Measurements from ENCODE around the gene MUC20. TPM values are rescaled to one million over a fixed set of nuclear protein-coding genes. Genes with fewer than 3 reads are reported as not detected.
"Not testable (repeated sequence)": the region's sequence is repeated elsewhere in the genome, so short reads cannot be mapped to it uniquely, and the experiment has no call there.

Gene MUC20
- polyA plus RNA-seq, 1 donor (not counting 4 experiments of a cell fraction or from before 2014, with no cell fraction given) = 0.21 TPM

DNA sequence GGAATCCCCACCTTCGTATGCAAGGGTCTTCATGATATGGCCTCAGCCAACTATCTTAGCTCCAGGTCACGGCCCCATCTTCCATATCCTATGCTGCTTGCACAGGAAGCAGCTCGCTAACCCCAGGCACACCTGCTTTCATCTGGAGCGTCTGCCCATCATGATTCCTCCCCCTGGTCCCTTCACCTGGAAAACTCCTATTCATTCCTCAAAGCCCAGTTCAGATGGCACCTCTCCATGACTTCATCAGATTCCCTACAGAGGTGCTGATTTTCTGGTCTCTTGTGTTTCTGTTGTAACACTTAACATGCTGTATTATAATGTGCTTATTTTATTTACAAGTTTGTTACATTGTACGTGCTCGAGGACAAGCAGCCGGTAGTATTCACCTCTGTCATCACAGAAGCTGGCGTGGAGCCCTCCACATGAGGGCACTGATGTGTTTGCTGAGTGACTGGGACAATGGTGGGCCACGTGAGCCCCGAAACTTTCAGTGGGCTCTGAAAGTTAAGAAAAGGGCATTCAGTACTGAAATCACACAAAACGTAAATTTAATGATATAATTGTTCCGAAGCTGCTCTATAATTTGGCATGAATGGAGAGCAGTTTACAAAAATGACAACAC, 16.2 kb downstream of the MUC20 start:
- TF ChIP-seq, protein P1, sequence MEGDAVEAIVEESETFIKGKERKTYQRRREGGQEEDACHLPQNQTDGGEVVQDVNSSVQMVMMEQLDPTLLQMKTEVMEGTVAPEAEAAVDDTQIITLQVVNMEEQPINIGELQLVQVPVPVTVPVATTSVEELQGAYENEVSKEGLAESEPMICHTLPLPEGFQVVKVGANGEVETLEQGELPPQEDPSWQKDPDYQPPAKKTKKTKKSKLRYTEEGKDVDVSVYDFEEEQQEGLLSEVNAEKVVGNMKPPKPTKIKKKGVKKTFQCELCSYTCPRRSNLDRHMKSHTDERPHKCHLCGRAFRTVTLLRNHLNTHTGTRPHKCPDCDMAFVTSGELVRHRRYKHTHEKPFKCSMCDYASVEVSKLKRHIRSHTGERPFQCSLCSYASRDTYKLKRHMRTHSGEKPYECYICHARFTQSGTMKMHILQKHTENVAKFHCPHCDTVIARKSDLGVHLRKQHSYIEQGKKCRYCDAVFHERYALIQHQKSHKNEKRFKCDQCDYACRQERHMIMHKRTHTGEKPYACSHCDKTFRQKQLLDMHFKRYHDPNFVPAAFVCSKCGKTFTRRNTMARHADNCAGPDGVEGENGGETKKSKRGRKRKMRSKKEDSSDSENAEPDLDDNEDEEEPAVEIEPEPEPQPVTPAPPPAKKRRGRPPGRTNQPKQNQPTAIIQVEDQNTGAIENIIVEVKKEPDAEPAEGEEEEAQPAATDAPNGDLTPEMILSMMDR (optimal IDR thresholded peaks at IDR 0.05 in 1 of 3, IDR thresholded peaks at IDR 0.05 in 1 of 3, conservative IDR thresholded peaks at IDR 0.05 in 1 of 3; ENCODE audit: extremely low read depth in 1 of 3, insufficient read depth in 2 of 3, low read length in 3 of 3) = no peak
- no peak for TF ChIP-seq EZH2 (IDR thresholded peaks at IDR 0.05; ENCODE audit: low read length)

DNA sequence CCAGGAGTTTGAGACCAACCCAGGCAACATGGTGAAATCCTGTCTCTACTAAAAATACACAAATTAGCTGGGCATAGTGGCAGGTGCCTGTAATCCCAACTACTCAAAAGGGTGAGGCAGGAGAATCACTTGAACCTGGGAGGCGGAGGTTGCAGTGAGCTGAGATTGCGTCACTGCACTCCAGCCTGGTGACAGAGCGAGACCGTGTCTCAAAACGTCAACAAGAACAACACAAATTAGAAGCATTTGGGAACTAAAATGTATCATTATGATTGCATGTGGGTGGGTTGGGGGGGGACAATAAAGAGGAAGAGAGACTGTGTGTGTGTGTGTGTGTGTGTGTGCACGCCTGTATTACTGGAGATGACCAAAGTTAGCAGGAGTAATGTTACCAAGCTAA, 17.0 kb downstream of the MUC20 start:
- H3K9ac ChIP-seq (ENCODE audit: control insufficient read depth, extremely low read depth, insufficient read depth, low read length); H3K9me1 ChIP-seq (ENCODE audit: control insufficient read depth, extremely low read depth, insufficient read depth, low read length); H2AFZ ChIP-seq (ENCODE audit: control insufficient read depth, low read length); dilution Hi-C loops (cut with MboI; ENCODE audit: extremely low pct_ligation_motif_present, low sequenced_read_pairs); FAIRE-seq; H3K79me2 ChIP-seq (ENCODE audit: control insufficient read depth, insufficient read depth, low read length); H3K36me3 ChIP-seq (ENCODE audit: control insufficient read depth in 2 of 2, extremely low read depth in 1 of 2, insufficient read depth in 2 of 2, low read length in 2 of 2); H3K27ac ChIP-seq (ENCODE audit: control insufficient read depth, insufficient read depth, low read length); H3K9me3 ChIP-seq (ENCODE audit: control insufficient read depth, low read depth, low read length); H3K27me3 ChIP-seq (ENCODE audit: control insufficient read depth, extremely low read depth, insufficient read depth, low read length); H3K4me3 ChIP-seq (ENCODE audit: control insufficient read depth in 2 of 3, extremely low read depth in 1 of 3, insufficient read depth in 2 of 3, low read depth in 1 of 3, low read length in 3 of 3); DNase-seq (ENCODE audit: low read depth, low spot score); H3K4me1 ChIP-seq (ENCODE audit: control insufficient read depth, extremely low read depth, insufficient read depth, low read length); H4K20me1 ChIP-seq (ENCODE audit: control insufficient read depth, extremely low read depth, insufficient read depth, low read length); H3K4me2 ChIP-seq (ENCODE audit: control insufficient read depth, extremely low read depth, insufficient read depth, low read depth, low read length): not testable (repeated sequence)

More for the DNA sequence above, 16.2 kb downstream of the MUC20 start:
- Histone ChIP-seq H3K9me1 (ENCODE audit: control insufficient read depth, extremely low read depth, insufficient read depth, low read length) (no peaks in the 10 kb centered on the region), H4K20me1 (ENCODE audit: control insufficient read depth, extremely low read depth, insufficient read depth, low read length) (no peaks in the 10 kb centered on the region), H3K9me3 (ENCODE audit: control insufficient read depth, low read depth, low read length) (no peaks in the 10 kb centered on the region), H3K9ac (ENCODE audit: control insufficient read depth, extremely low read depth, insufficient read depth, low read length) (no peak overlapping the region), H2AFZ (ENCODE audit: control insufficient read depth, low read length) (no peak overlapping the region), H3K27me3 (ENCODE audit: control insufficient read depth, extremely low read depth, insufficient read depth, low read length) (peaks cover 6% of the 10 kb centered on the region), H3K79me2 (ENCODE audit: control insufficient read depth, insufficient read depth, low read length) (no peaks in the 10 kb centered on the region), H3K36me3 (ENCODE audit: control insufficient read depth in 2 of 2, extremely low read depth in 1 of 2, insufficient read depth in 2 of 2, low read length in 2 of 2) (no peaks in the 10 kb centered on the region), H3K4me3 (ENCODE audit: control insufficient read depth in 2 of 3, extremely low read depth in 1 of 3, insufficient read depth in 2 of 3, low read depth in 1 of 3, low read length in 3 of 3) (no peak overlapping the region), H3K4me2 (ENCODE audit: control insufficient read depth, extremely low read depth, insufficient read depth, low read depth, low read length) (no peak overlapping the region), H3K27ac (ENCODE audit: control insufficient read depth, insufficient read depth, low read length) (no peak overlapping the region), H3K4me1 (ENCODE audit: control insufficient read depth, extremely low read depth, insufficient read depth, low read length) (no peaks in the 10 kb centered on the region)
- dilution Hi-C loops (cut with MboI; ENCODE audit: extremely low pct_ligation_motif_present, low sequenced_read_pairs) = no loop called here
- DNase-seq (ENCODE audit: low read depth, low spot score) = no peak
- no peak for FAIRE-seq

Measured in keratinocyte (primary cell).